CD4-positive, alpha-beta T cell (primary cell): Measurements from ENCODE around the gene CD300LG. TPM values are rescaled to one million over a fixed set of nuclear protein-coding genes. Genes with fewer than 3 reads are reported as not detected.

Experiments
- ATAC-seq: fragments of 200-7000 bp; cut with Tn5 transposase; one replicate; pipeline ENCODE4 v1.10.0; 2022; ENCODE audit warnings: mild to moderate bottlenecking; ENCODE audit not compliant: poor library complexity
- CTCF ChIA-PET: fragments of 350-600 bp; sonication (Branson Sonifier 250); formaldehyde crosslinking; loops from one replicate; lab custom pipeline; 2021; ENCODE audit warnings: antibody characterized with exemption, inconsistent platforms; lab: Charles Lee
- POLR2A ChIA-PET: fragments of 350-600 bp; sonication (Branson Sonifier 250); formaldehyde crosslinking; loops from one replicate; lab custom pipeline; 2021; ENCODE audit warnings: antibody characterized with exemption, inconsistent platforms; lab: Charles Lee
- DNase-seq, 14 experiments: peaks; one replicate each; pipeline ENCODE4 v3.0.0-alpha.2; 2013 to 2020; ENCODE audit warnings: mixed read lengths in 2 of 14
- H3K27ac ChIP-seq, 2 donors: one replicate each; pipeline versions ENCODE4 v1.5.1 to v1.7.0; 2013; ENCODE audit warnings: low read length in 2 of 2, low read depth in 1 of 2, mild to moderate bottlenecking in 1 of 2
- H3K27me3 ChIP-seq, 2 experiments: 1 replicate in 1 of 2; 2 replicates in 1 of 2; pipeline versions ENCODE4 v1.6.1 to v1.7.0; 2013; ENCODE audit warnings: low read length in 2 of 2, control low read depth in 1 of 2, mild to moderate bottlenecking in 1 of 2, moderate library complexity in 1 of 2; ENCODE audit not compliant: insufficient read depth in 2 of 2, control insufficient read depth in 1 of 2
- H3K36me3 ChIP-seq: one replicate; pipeline ENCODE4 v1.6.1; 2013; ENCODE audit warnings: low read length, control low read depth; ENCODE audit not compliant: insufficient read depth
- H3K4me1 ChIP-seq: one replicate; pipeline ENCODE4 v1.6.1; 2013; ENCODE audit warnings: low read length, control low read depth; ENCODE audit not compliant: insufficient read depth
- H3K4me3 ChIP-seq: one replicate; pipeline ENCODE4 v1.5.1; 2013; ENCODE audit warnings: mild to moderate bottlenecking, low read length, moderate library complexity
- H3K9me3 ChIP-seq, 2 experiments: 1 replicate in 1 of 2; 2 replicates in 1 of 2; pipeline versions ENCODE4 v1.6.1 to v1.7.0; 2013; ENCODE audit warnings: low read length in 2 of 2, mild to moderate bottlenecking in 2 of 2, control low read depth in 1 of 2, moderate library complexity in 1 of 2; ENCODE audit not compliant: control insufficient read depth in 1 of 2, insufficient read depth in 1 of 2
- H3K27ac Mint-ChIP-seq: one replicate; pipeline ENCODE4 v1.8.0; 2020; ENCODE audit warnings: mixed read lengths
- H3K27me3 Mint-ChIP-seq: one replicate; pipeline ENCODE4 v1.8.0; 2021; ENCODE audit warnings: mixed read lengths
- H3K36me3 Mint-ChIP-seq: one replicate; pipeline ENCODE4 v1.8.0; 2021; ENCODE audit warnings: low read depth, mixed read lengths
- H3K4me1 Mint-ChIP-seq: one replicate; pipeline ENCODE4 v1.8.0; 2021; ENCODE audit warnings: low read depth, mixed read lengths
- H3K4me3 Mint-ChIP-seq: one replicate; pipeline ENCODE4 v1.8.0; 2020; ENCODE audit warnings: mild to moderate bottlenecking, mixed read lengths
- H3K9me3 Mint-ChIP-seq: one replicate; pipeline ENCODE4 v1.8.0; 2020; ENCODE audit warnings: mixed read lengths
- CTCF ChIP-seq: fragments of 200-600 bp; IDR thresholded peaks from one replicate; pipeline ENCODE4 v1.8.0; 2022; ENCODE audit warnings: antibody characterized with exemption, mild to moderate bottlenecking
- intact Hi-C, 2 experiments: fragments of 100-400 bp; cut with DNase I in 1 of 2; cut with micrococcal nuclease in 1 of 2; formaldehyde crosslinking; loops; one replicate each; pipeline versions ENCODE4 v1.15.1 to v1.9.0; 2023 to 2025; cut with DNase I, micrococcal nuclease
- total RNA-seq, 174 experiments: library from RNA in 2 of 174; stranded (reverse) in 2 of 174; gene quantifications; one replicate each; pipeline ENCODE4 v1.2.3 and lab custom pipeline; 2021 to 2026

Gene CD300LG
- total RNA-seq, 2 experiments from 2014 or later = not detected

DNA sequence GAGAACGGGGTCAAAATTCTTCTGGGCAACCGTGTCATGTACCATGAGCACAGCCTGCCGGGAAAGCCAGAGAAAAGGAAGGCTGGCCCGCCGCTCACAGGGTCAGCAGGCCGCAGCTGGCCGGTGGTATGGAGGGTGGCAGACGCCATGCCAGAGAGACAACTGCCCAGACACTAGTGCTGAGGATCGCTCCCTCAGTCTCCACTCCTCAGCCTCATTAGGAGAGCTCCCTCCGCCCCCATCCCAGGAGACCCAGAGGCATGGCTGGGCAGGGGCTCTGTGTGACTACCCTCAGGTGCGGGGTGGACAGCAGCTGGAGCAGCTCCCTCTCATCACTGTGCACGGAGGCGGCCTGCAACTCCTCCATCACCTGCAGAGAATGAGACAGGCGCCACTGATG is 17.2 kb upstream of the CD300LG start:
- H3K4me3 ChIP-seq = no peak overlapping the region
- H3K4me1 ChIP-seq = peaks cover 17% of the 10 kb centered on the region
- no peaks in the 10 kb centered on the region for H3K36me3 ChIP-seq
- peaks cover 14% of the 10 kb centered on the region in 2 experiments for H3K27me3 ChIP-seq
- no peak for TF ChIP-seq CTCF
- no peaks in the 10 kb centered on the region for H3K9me3 ChIP-seq
- no peaks in the 10 kb centered on the region for H3K36me3 Mint-ChIP-seq
- no peak overlapping the region for H3K27ac ChIP-seq
- intact Hi-C loops = no loop called here
- no peak overlapping the region for H3K4me3 Mint-ChIP-seq
- ATAC-seq (no peak), DNase-seq (no peak)
- ChIA-PET CTCF (no interaction called here), POLR2A (no interaction called here)
- H3K9me3 Mint-ChIP-seq = no peaks in the 10 kb centered on the region
- peaks cover 30% of the 10 kb centered on the region for H3K27me3 Mint-ChIP-seq
- H3K27ac Mint-ChIP-seq = no peak overlapping the region
- peaks cover 12% of the 10 kb centered on the region for H3K4me1 Mint-ChIP-seq

GRCh38 chr17:43830510-43831140 is 16.4 kb upstream of the CD300LG start:
- ChIA-PET CTCF (interaction anchor here (1.0 kb wide), 1 partner anchor 15 kb away, joined by 3 read pairs; no protein-coding TSS in a partner anchor), POLR2A (no interaction called here)
- Histone ChIP-seq H3K4me1 (peaks cover 17% of the 10 kb centered on the region), H3K9me3 (no peaks in the 10 kb centered on the region), H3K27me3 (peaks cover 15 to 18% of the 10 kb centered on the region in 2 experiments), H3K36me3 (no peaks in the 10 kb centered on the region), H3K4me3 (no peak overlapping the region), H3K27ac (no peak overlapping the region)
- Mint-ChIP-seq H3K36me3 (no peaks in the 10 kb centered on the region), H3K27ac (no peak overlapping the region), H3K9me3 (no peaks in the 10 kb centered on the region), H3K27me3 (peaks cover 35% of the 10 kb centered on the region), H3K4me3 (peak overlapping the region; percentile 60), H3K4me1 (peaks cover 12% of the 10 kb centered on the region)
- intact Hi-C loops = no loop called here
- ATAC-seq = no peak
- no peak for TF ChIP-seq CTCF
- DNase-seq = peak in 1 of 14 experiments; percentile 21

- Histone ChIP-seq H3K4me3 (no peak overlapping the region), H3K36me3 (no peaks in the 10 kb centered on the region), H3K9me3 (no peaks in the 10 kb centered on the region), H3K4me1 (peaks cover 17% of the 10 kb centered on the region), H3K27ac (no peak overlapping the region), H3K27me3 (peaks cover 15 to 18% of the 10 kb centered on the region in 2 experiments)
- Mint-ChIP-seq H3K4me1 (peaks cover 12% of the 10 kb centered on the region), H3K36me3 (no peaks in the 10 kb centered on the region), H3K9me3 (no peaks in the 10 kb centered on the region), H3K27me3 (peaks cover 44% of the 10 kb centered on the region), H3K4me3 (peak overlapping the region; percentile 81), H3K27ac (no peak overlapping the region)
- no peak for DNase-seq
- intact Hi-C loops = no loop called here
- CTCF ChIA-PET = interaction anchor here (0.7 kb wide), 1 partner anchor 15 kb away, joined by 3 read pairs; no protein-coding TSS in a partner anchor
- no peak for TF ChIP-seq CTCF
- POLR2A ChIA-PET = no interaction called here
- ATAC-seq = no peak
Measured at GRCh38 chr17:43831633-43832032, 15.3 kb upstream of the CD300LG start.
